Heart left ventricle (tissue), 16 donors: ENCODE results near the gene CACNA1F. TPM values are rescaled to one million over a fixed set of nuclear protein-coding genes. Genes with fewer than 3 reads are reported as not detected.

Experiments
- ATAC-seq, 4 donors: fragments of 200-7000 bp; cut with Tn5 transposase; one replicate each; pipeline ENCODE4 v1.9.1; 2020 to 2022; ENCODE audit warnings: moderate library complexity in 4 of 4, mild to moderate bottlenecking in 3 of 4, moderate number of reproducible peaks in 1 of 4
- DNase-seq, 5 donors: peaks; one replicate each; pipeline ENCODE4 v3.0.0-alpha.2; 2020
- H3K27ac ChIP-seq, 12 donors: fragments of 200-600 bp; sonication (generic) in 4 of 12; one replicate each; pipeline versions ENCODE4 v1.5.0 to v1.8.0; 2016 to 2022; ENCODE audit warnings: mild to moderate bottlenecking in 2 of 12
- H3K27me3 ChIP-seq, 9 donors: fragments of 200-600 bp; sonication (generic) in 2 of 9; one replicate each; pipeline versions ENCODE4 v1.5.1 to v1.8.0; 2016 to 2022; ENCODE audit warnings: mild to moderate bottlenecking in 3 of 9
- H3K36me3 ChIP-seq, 9 donors: fragments of 200-600 bp; sonication (generic) in 2 of 9; one replicate each; pipeline versions ENCODE4 v1.5.0 to v1.8.0; 2018 to 2022; ENCODE audit warnings: mild to moderate bottlenecking in 2 of 9
- H3K4me1 ChIP-seq, 12 donors: fragments of 200-600 bp; sonication (generic) in 4 of 12; one replicate each; pipeline versions ENCODE4 v1.5.0 to v1.8.0; 2016 to 2022; ENCODE audit warnings: mild to moderate bottlenecking in 3 of 12
- H3K4me3 ChIP-seq, 12 donors: fragments of 200-600 bp; sonication (generic) in 4 of 12; one replicate each; pipeline versions ENCODE4 v1.5.0 to v1.8.0; 2017 to 2022; ENCODE audit warnings: mild to moderate bottlenecking in 9 of 12, moderate library complexity in 4 of 12
- H3K9me3 ChIP-seq, 12 donors: fragments of 200-600 bp; sonication (generic) in 4 of 12; one replicate each; pipeline versions ENCODE4 v1.5.0 to v1.8.0; 2016 to 2022; ENCODE audit warnings: mild to moderate bottlenecking in 1 of 12
- POLR2A ChIP-seq, 2 donors: fragments of 450-650 bp; IDR thresholded peaks; one replicate each; pipeline ENCODE4 v1.6.1; 2017; ENCODE audit warnings: antibody characterized with exemption in 2 of 2, mild to moderate bottlenecking in 2 of 2, moderate library complexity in 2 of 2
- WGBS, 4 donors: extraction: QIAGEN DNeasy Blood & Tissue Kit in 2 of 4; methylation state at CpG; one replicate each; pipeline versions ENCODE4 v1.1.5 to v1.1.7; 2013 to 2018; 5-methylcytosine and 5-hydroxymethylcytosine counted together
- intact Hi-C, 10 donors: fragments of 100-400 bp; cut with DNase I; formaldehyde crosslinking; loops; one replicate each; pipeline versions ENCODE4 v1.11.1 to v1.14.2; 2022
- polyA plus RNA-seq, 2 donors: library from polyadenylated mRNA; stranded (reverse); fragments of 200-250 nt; gene quantifications; one replicate each; pipeline ENCODE4 v1.2.3, GENCODE V29; 2013
- total RNA-seq, 9 donors: library from RNA; depleted of rRNA in 2 of 9; stranded (reverse); fragments of >200 nt in 2 of 9; fragmentation: NEBNext Ultra II Directional in 3 of 9; extraction: Animal tissue kit (Norgen Biotek cat#: 25700) in 3 of 9; gene quantifications; one replicate each; pipeline versions ENCODE4 v1.1.0 to v1.2.4, GENCODE V29; 2016 to 2023
- TF ChIP-seq, protein P1 (sequence below), 12 donors: fragments of 200-600 bp; sonication (generic) in 4 of 12; IDR thresholded peaks; one replicate each; pipeline versions ENCODE4 v1.5.0 to v1.8.0; 2018 to 2022; ENCODE audit warnings: antibody characterized with exemption in 12 of 12, mild to moderate bottlenecking in 5 of 12
- donor health status: ischemic (EF 13 %, LVEDD 7.1; RV severe dilation, severe dysfunction).
- donor health status: healthy with polysubstance abuse.
- donor health status: DM: no; HTN: yes; CAD: no.
- donor health status: DM: no; HTN: no; CAD: no.
- donor health status: ischemic (EF 25% LVEDD 6.9; RV normal size, moderate dysfunction).
- donor health status: ischemic (EF 25% LVEDD 5.7; RV mildly dilated, moderate dysfunction).
- donor health status: healthy.
- donor health status: DM: yes; HTN: yes; CAD: no.
- donor health status: ischemic (EF 35%, LVEDD 5.7; RV mildly dilated, moderate dysfunction).
- donor health status: nonischemic (EF 11% LVEDD 7.7; RV severe dilation, severe dysfunction).
- donor health status: DM: yes; HTN: yes; CAD: no.
- donor health status: PGD.
- donor health status: ischemic (EF 29% LVEDD 5.4; RV normal size, mild dysfunction).
- donor health status: nonischemic (EF 23%, LVEDD 6.1; RV moderate dilation, normal function).

The CACNA1F gene
- total and polyA plus RNA-seq, 11 donors: 0.04 to 0.37 (median 0.07) TPM; not detected in 3

DNA sequence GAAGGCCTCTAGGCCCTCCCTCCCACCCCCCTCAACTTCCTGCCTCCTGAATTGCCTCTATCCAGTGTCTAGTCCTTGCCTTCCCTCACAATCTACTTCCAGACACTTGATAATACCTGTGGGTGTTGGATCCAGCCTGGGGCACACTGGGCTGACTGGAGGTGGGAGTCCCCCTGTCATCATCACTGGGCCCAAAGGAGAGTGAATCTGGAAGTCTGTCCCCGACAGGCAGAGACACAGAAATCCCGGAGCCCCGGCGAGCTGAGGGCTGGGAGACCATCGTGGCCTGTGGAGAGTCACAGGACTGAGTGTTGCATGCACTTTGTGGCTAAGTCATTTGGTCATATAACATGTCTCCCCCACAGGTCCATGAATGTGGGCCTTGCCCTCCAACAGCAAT is 24.7 kb downstream of the CACNA1F start:
- Histone ChIP-seq H3K36me3 (no peaks in the 10 kb centered on the region), H3K27me3 (peaks cover 0 to 5% (median 0%) of the 10 kb centered on the region in 9 donors), H3K27ac (no peak overlapping the region), H3K9me3 (no peaks in the 10 kb centered on the region), H3K4me3 (no peak overlapping the region), H3K4me1 (no peaks in the 10 kb centered on the region)
- whole genome bisulfite sequencing, 4 donors: 85 to 92% (median 88%) methylated on average over 5 of the region's 5 CpGs
- TF ChIP-seq, protein P1, sequence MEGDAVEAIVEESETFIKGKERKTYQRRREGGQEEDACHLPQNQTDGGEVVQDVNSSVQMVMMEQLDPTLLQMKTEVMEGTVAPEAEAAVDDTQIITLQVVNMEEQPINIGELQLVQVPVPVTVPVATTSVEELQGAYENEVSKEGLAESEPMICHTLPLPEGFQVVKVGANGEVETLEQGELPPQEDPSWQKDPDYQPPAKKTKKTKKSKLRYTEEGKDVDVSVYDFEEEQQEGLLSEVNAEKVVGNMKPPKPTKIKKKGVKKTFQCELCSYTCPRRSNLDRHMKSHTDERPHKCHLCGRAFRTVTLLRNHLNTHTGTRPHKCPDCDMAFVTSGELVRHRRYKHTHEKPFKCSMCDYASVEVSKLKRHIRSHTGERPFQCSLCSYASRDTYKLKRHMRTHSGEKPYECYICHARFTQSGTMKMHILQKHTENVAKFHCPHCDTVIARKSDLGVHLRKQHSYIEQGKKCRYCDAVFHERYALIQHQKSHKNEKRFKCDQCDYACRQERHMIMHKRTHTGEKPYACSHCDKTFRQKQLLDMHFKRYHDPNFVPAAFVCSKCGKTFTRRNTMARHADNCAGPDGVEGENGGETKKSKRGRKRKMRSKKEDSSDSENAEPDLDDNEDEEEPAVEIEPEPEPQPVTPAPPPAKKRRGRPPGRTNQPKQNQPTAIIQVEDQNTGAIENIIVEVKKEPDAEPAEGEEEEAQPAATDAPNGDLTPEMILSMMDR (IDR thresholded peaks at IDR 0.05): no peak
- no peak for TF ChIP-seq POLR2A (IDR thresholded peaks at IDR 0.05)
- DNase-seq (no peak), ATAC-seq (no peak)
- intact Hi-C loops: loop anchor here in 1 of 10 donors (10.0 kb wide), 1 partner anchor 56 kb away; the partner anchor contains the start of genes FOXP3 and PPP1R3F

DNA sequence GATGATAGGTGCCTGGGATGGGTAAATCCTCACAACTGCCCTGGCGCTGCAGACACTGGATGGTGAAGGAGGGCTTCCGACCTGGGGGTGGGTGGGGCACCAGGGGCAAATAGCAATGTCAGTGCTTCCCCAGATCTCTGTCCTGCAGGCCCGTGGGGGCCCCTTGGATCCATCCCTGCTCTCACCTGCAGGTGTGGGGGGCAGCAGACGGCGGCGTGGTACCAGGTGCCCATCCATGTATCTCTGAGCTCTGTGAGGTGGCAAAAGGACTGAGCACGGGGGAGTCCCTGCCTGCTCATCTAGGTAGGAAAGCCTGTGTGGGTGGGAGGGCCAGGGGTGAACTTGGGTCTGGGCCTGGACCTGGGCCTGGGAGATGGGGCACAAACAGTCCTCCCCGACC is 26.6 kb downstream of the CACNA1F start:
- no peak for ATAC-seq
- WGBS, 4 donors: 76 to 90% (median 85%) methylated on average over 7 to 8 of the region's 8 CpGs
- intact Hi-C loops: loop anchor here in 1 of 10 donors (10.0 kb wide), 1 partner anchor 58 kb away; the partner anchor contains the start of genes FOXP3 and PPP1R3F

DNA sequence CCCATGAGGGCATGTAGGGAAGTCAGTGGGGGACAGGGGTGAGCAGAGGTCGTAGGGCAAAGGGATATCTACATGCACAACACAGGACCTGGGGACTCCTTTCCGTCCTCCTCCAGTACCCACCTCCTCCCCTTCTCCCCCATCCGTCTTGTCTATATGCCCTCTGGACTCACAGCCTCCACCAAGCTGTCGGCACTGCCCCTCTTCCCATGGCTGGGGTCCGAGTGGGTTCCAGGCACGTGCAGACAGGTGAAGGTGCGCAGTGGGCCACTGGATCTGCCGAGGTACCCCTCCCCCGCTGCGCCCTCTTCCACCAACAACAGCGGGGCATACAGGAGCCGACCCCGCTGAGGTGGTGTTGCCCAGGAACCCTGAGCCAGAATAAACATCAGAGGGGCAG is 27.7 kb downstream of the CACNA1F start:
- ATAC-seq (no peak), DNase-seq (no peak)
- H3K9me3 ChIP-seq: no peaks in the 10 kb centered on the region
- H3K36me3 ChIP-seq: no peaks in the 10 kb centered on the region
- intact Hi-C loops: loop anchor here in 1 of 10 donors (10.0 kb wide), 1 partner anchor 59 kb away; the partner anchor contains the start of genes FOXP3 and PPP1R3F
- H3K27ac ChIP-seq: no peak overlapping the region
- H3K4me3 ChIP-seq: no peak overlapping the region
- WGBS, 4 donors: 73 to 80% (median 77%) methylated on average over 13 of the region's 13 CpGs
- peaks cover 0 to 5% (median 1%) of the 10 kb centered on the region in 12 donors for H3K4me1 ChIP-seq
- peaks cover 0 to 5% (median 0%) of the 10 kb centered on the region in 9 donors for H3K27me3 ChIP-seq
- TF ChIP-seq POLR2A (IDR thresholded peaks at IDR 0.05): no peak
- TF ChIP-seq, protein P1 (IDR thresholded peaks at IDR 0.05): no peak

More for the DNA sequence above, 26.6 kb downstream of the CACNA1F start:
- Histone ChIP-seq H3K27ac (no peak overlapping the region), H3K4me3 (no peak overlapping the region), H3K9me3 (no peaks in the 10 kb centered on the region), H3K36me3 (no peaks in the 10 kb centered on the region), H3K4me1 (no peaks in the 10 kb centered on the region), H3K27me3 (peaks cover 0 to 5% (median 0%) of the 10 kb centered on the region in 9 donors)
- no peak for TF ChIP-seq POLR2A (IDR thresholded peaks at IDR 0.05)
- TF ChIP-seq, protein P1 (IDR thresholded peaks at IDR 0.05): no peak
- DNase-seq: no peak

DNA sequence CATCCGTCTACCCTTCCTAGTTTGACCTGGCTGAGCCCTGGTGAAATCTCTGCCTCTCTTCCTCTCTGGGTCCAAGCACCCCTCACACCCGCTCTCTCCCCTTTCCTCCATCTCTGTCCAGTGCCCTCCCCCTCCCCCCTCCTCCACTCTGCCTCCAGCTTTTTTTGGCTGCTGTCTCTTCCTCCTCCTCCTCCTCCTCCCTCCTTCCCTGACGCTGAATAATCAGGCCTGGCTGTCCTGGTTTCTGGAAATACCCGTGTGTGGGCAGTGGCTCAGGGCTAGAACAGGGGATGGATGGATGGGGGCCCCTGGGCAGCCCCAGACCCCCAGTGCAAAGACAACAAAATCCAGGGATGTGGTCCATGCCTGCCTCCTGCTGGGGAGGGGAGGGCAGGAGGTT is 28.4 kb downstream of the CACNA1F start:
- 41 to 52% (median 45%) methylated on average over 4 of the region's 4 CpGs for WGBS, 4 donors
- intact Hi-C loops: loop anchor here in 1 of 10 donors (10.0 kb wide), 1 partner anchor 60 kb away; the partner anchor contains the start of genes FOXP3 and PPP1R3F

More for the DNA sequence above, 28.4 kb downstream of the CACNA1F start:
- Histone ChIP-seq H3K4me1 (peaks cover 0 to 8% (median 2%) of the 10 kb centered on the region in 12 donors), H3K9me3 (no peaks in the 10 kb centered on the region), H3K27me3 (peaks cover 0 to 5% (median 0%) of the 10 kb centered on the region in 9 donors), H3K27ac (no peak overlapping the region), H3K36me3 (no peaks in the 10 kb centered on the region), H3K4me3 (no peak overlapping the region)
- ATAC-seq (no peak), DNase-seq (no peak)
- no peak for TF ChIP-seq POLR2A (IDR thresholded peaks at IDR 0.05)
- TF ChIP-seq, protein P1 (IDR thresholded peaks at IDR 0.05): no peak
